HL-60/S4 (cell line): ENCODE results near the gene PALLD.
"Not testable (repeated sequence)": the region's sequence is repeated elsewhere in the genome, so short reads cannot be mapped to it uniquely, and the experiment has no call there.

Experiments used
- in situ Hi-C: fragments of 300-500 bp; cut with MboI; formaldehyde crosslinking; loops from 2 replicates; pipeline ENCODE4 v1.14.3; 2022; ENCODE audit warnings: low sequenced_read_pairs

Gene PALLD

GRCh38 chr4:168496834-168497233 lies at the start of gene PALLD:
TSS of gene PALLD (plus strand) at chr4:168497052.
- in situ Hi-C loops = no loop called here

- in situ Hi-C loops = not testable (repeated sequence)
These were observed 47.8 kb upstream of the PALLD start for GRCh38 chr4:168449063-168449462.

- in situ Hi-C loops = no loop called here
These were observed 47.0 kb upstream of the PALLD start for GRCh38 chr4:168449719-168450452.

- in situ Hi-C loops = no loop called here
These were observed 45.5 kb upstream of the PALLD start for GRCh38 chr4:168451331-168451730.

GRCh38 chr4:168451744-168452390 lies 45.0 kb upstream of the PALLD start:
- in situ Hi-C loops = no loop called here

- in situ Hi-C loops = no loop called here
These were observed 43.7 kb upstream of the PALLD start for GRCh38 chr4:168453146-168453545.

- in situ Hi-C loops = not testable (repeated sequence)
These were observed 38.6 kb upstream of the PALLD start for GRCh38 chr4:168458256-168458655.

GRCh38 chr4:168461821-168462220 lies 35.0 kb upstream of the PALLD start:
- in situ Hi-C loops = no loop called here

GRCh38 chr4:168472920-168473319 lies 23.9 kb upstream of the PALLD start:
- in situ Hi-C loops = no loop called here

- in situ Hi-C loops = no loop called here
These were observed 22.1 kb upstream of the PALLD start for GRCh38 chr4:168474660-168475320.

GRCh38 chr4:168475745-168476144 lies 21.1 kb upstream of the PALLD start:
- in situ Hi-C loops = no loop called here

GRCh38 chr4:168478868-168479267 lies 18.0 kb upstream of the PALLD start:
- in situ Hi-C loops = no loop called here

- in situ Hi-C loops = no loop called here
These were observed 15.8 kb upstream of the PALLD start for GRCh38 chr4:168480931-168481611.

GRCh38 chr4:168483811-168484210 lies 13.0 kb upstream of the PALLD start:
- in situ Hi-C loops = no loop called here

GRCh38 chr4:168484626-168485025 lies 12.2 kb upstream of the PALLD start:
- in situ Hi-C loops = no loop called here

- in situ Hi-C loops = no loop called here
These were observed 11.5 kb upstream of the PALLD start for GRCh38 chr4:168485156-168485910.

- in situ Hi-C loops = no loop called here
These were observed 10.0 kb upstream of the PALLD start for GRCh38 chr4:168486912-168487281.

- in situ Hi-C loops = no loop called here
These were observed 9.4 kb upstream of the PALLD start for GRCh38 chr4:168487282-168488035.

- in situ Hi-C loops = no loop called here
These were observed 8.0 kb upstream of the PALLD start for GRCh38 chr4:168488869-168489274.

GRCh38 chr4:168489616-168490015 lies 7.2 kb upstream of the PALLD start:
- in situ Hi-C loops = no loop called here
